Activated CD8-positive, alpha-beta memory T cell treated with anti-CD3 and anti-CD28 coated beads for 36 hours (primary cell): Measurements from ENCODE around the gene PPIL6. TPM values are rescaled to one million over a fixed set of nuclear protein-coding genes. Genes with fewer than 3 reads are reported as not detected.
"Not testable (repeated sequence)": the region's sequence is repeated elsewhere in the genome, so short reads cannot be mapped to it uniquely, and the experiment has no call there.

Experiments
- CTCF ChIA-PET: fragments of 350-600 bp; sonication (Branson Sonifier 250); formaldehyde crosslinking; loops from one replicate; lab custom pipeline; 2021; ENCODE audit warnings: antibody characterized with exemption; lab: Charles Lee
- POLR2A ChIA-PET: fragments of 350-600 bp; sonication (Branson Sonifier 250); formaldehyde crosslinking; loops from one replicate; lab custom pipeline; 2021; ENCODE audit warnings: antibody characterized with exemption; lab: Charles Lee
- total RNA-seq, 2 experiments: library from RNA; stranded (reverse); gene quantifications; one replicate each; pipeline ENCODE4 v1.2.3, GENCODE V29; 2021

Gene PPIL6
- total RNA-seq, 2 experiments from 2014 or later = 0.17 to 0.36 TPM

- ChIA-PET POLR2A (no interaction called here), CTCF (interaction anchor here (0.8 to 1.2 kb wide), 2 partner anchors 13 to 15 kb away, joined by 3 to 4 read pairs; no protein-coding TSS in a partner anchor)
Observed at GRCh38 chr6:109471105-109471810, 30.8 kb upstream of the PPIL6 start.

GRCh38 chr6:109469591-109470189, 29.3 kb upstream of the PPIL6 start:
- CTCF ChIA-PET = interaction anchor here (1.0 kb wide), 1 partner anchor 25 kb away, joined by 6 read pairs; no protein-coding TSS in a partner anchor
- POLR2A ChIA-PET = no interaction called here

DNA sequence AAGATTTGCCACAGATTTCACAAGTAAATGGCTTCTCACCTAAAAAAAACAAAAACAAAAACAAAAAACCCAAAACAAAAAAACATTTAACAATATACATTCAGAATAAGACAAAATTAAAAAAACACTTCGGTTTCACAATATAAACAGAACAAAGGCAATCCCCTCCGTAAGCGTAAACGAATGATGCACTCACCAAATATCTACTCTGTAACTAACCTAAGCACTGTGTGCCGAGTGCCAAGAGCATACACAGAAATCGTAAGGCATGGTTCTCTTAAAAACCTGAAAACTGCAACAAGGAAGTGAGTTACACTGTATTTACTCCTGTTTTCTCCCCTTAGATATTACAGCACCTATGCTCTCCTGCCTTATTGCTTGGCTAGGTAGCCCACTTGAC, 27.3 kb upstream of the PPIL6 start:
- CTCF ChIA-PET = no interaction called here
- POLR2A ChIA-PET = no interaction called here

- ChIA-PET CTCF (no interaction called here), POLR2A (no interaction called here)
Observed at GRCh38 chr6:109466212-109466923, 25.9 kb upstream of the PPIL6 start.

- ChIA-PET POLR2A (no interaction called here), CTCF (no interaction called here)
Observed at GRCh38 chr6:109465772-109466171, 25.3 kb upstream of the PPIL6 start.

GRCh38 chr6:109461733-109462526, 21.5 kb upstream of the PPIL6 start:
- ChIA-PET POLR2A (no interaction called here), CTCF (no interaction called here)

- CTCF ChIA-PET, POLR2A ChIA-PET: not testable (repeated sequence)
Observed at GRCh38 chr6:109461205-109461604, 20.8 kb upstream of the PPIL6 start.

GRCh38 chr6:109460161-109460829, 19.9 kb upstream of the PPIL6 start:
- POLR2A ChIA-PET = no interaction called here
- CTCF ChIA-PET = interaction anchor here (0.6 to 1.4 kb wide), 2 partner anchors 18 to 903 kb away, joined by 3 read pairs; no protein-coding TSS in a partner anchor

DNA sequence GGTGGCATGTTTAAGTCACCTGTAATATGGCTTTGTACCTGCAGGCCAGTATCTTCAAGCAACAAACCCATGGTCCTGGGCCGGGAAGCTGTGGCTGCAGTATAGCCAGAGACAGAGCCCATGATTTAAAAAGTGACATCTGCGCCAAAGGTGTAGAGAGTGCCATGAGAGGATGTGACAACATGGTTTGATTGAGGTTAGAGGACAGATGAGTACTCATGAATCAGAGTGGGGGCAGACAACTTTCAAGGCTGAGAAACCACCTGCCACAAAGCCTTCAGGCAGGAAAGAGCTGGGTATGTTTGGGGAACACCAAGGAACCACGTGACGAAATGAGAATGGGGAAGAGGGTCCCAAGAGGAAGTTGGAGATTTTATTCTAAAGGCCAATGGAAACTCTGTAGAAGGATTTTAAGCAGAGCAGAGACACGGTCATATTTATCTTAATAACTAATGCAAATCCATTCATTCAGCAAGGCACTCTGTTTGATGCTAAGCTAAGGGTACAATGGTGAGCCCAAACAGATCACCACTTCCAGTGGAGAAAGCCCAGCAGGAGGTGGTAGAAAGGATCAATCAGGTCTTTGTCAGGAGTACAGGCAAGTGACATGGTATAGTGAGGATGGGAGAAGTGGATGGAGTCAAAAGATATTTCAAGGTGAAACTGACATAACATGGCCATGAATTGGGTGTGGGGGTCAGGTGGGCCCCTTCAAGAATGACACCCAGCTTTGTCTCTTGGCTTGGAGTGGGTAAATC, 18.5 kb upstream of the PPIL6 start:
- CTCF ChIA-PET = interaction anchor here (1.2 to 1.4 kb wide), 4 partner anchors 13 to 28 kb away, joined by 3 to 6 read pairs (median 6); partner anchors contain the start of genes PPIL6 and SMPD2
- POLR2A ChIA-PET = interaction anchor here (0.6 kb wide), 1 partner anchor 18 kb away, joined by 4 read pairs; the partner anchor contains the start of genes PPIL6 and SMPD2

DNA sequence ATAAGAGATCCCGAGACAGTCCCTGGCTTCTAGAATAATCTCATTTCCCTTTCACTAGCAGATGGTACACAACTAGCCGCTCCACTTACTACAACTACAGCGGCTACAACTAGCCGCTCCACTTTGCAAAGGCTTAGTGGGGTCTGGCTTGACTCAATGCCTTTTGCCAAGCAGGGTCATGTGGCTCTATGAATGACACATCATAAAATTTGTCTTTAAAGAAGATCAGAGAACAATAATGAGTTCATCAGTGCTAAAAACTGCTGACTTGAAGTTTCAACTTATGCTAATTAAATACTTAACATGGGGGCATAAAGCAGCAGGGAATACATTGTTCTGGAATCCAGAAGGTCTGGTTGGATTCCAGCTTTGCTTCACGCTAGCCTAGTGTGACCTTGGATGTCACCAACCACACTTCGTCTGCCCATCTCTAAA, 17.2 kb upstream of the PPIL6 start:
- CTCF ChIA-PET = interaction anchor here (0.5 to 1.3 kb wide), 3 partner anchors 13 to 74 kb away, joined by 3 to 4 read pairs (median 3); no protein-coding TSS in a partner anchor

GRCh38 chr6:109456710-109457561, 16.5 kb upstream of the PPIL6 start:
- ChIA-PET POLR2A (interaction anchor here (1.1 to 4.5 kb wide), 2 partner anchors 15 to 25 kb away, joined by 3 to 21 read pairs; partner anchors contain the start of gene ZBTB24), CTCF (interaction anchor here (0.5 to 4.0 kb wide), 5 partner anchors 14 to 74 kb away, joined by 3 to 23 read pairs (median 4); partner anchors contain the start of genes PPIL6, SMPD2 and ZBTB24)

More for the DNA sequence above, 17.2 kb upstream of the PPIL6 start:
- POLR2A ChIA-PET = interaction anchor here (0.7 to 4.5 kb wide), 2 partner anchors 16 to 24 kb away, joined by 8 to 21 read pairs; partner anchors contain the start of gene ZBTB24

- CTCF ChIA-PET = interaction anchor here (1.2 to 4.0 kb wide), 5 partner anchors 15 to 29 kb away, joined by 3 to 23 read pairs (median 4); partner anchors contain the start of genes PPIL6, SMPD2 and ZBTB24
Observed at GRCh38 chr6:109456111-109456583, 15.7 kb upstream of the PPIL6 start.

GRCh38 chr6:109455437-109456110, 15.1 kb upstream of the PPIL6 start, which contains the start of gene MICAL1:
MICAL1 (minus strand) TSS chr6:109455772; CDS start chr6:109454196, 1,576 bp downstream.
- CTCF ChIA-PET = interaction anchor here (0.5 to 4.0 kb wide), 6 partner anchors 14 to 603 kb away, joined by 3 to 23 read pairs (median 4); partner anchors contain the start of genes AK9, FIG4, PPIL6 and SMPD2
- POLR2A ChIA-PET = interaction anchor here (0.9 to 4.5 kb wide), 5 partner anchors 11 to 82 kb away, joined by 3 to 21 read pairs (median 5); partner anchors contain the start of genes CD164, PPIL6, SMPD2 and ZBTB24

More at GRCh38 chr6:109456111-109456583, 15.7 kb upstream of the PPIL6 start:
- POLR2A ChIA-PET = interaction anchor here (1.1 to 4.5 kb wide), 4 partner anchors 14 to 82 kb away, joined by 3 to 21 read pairs (median 4); partner anchors contain the start of genes PPIL6, SMPD2 and ZBTB24

DNA sequence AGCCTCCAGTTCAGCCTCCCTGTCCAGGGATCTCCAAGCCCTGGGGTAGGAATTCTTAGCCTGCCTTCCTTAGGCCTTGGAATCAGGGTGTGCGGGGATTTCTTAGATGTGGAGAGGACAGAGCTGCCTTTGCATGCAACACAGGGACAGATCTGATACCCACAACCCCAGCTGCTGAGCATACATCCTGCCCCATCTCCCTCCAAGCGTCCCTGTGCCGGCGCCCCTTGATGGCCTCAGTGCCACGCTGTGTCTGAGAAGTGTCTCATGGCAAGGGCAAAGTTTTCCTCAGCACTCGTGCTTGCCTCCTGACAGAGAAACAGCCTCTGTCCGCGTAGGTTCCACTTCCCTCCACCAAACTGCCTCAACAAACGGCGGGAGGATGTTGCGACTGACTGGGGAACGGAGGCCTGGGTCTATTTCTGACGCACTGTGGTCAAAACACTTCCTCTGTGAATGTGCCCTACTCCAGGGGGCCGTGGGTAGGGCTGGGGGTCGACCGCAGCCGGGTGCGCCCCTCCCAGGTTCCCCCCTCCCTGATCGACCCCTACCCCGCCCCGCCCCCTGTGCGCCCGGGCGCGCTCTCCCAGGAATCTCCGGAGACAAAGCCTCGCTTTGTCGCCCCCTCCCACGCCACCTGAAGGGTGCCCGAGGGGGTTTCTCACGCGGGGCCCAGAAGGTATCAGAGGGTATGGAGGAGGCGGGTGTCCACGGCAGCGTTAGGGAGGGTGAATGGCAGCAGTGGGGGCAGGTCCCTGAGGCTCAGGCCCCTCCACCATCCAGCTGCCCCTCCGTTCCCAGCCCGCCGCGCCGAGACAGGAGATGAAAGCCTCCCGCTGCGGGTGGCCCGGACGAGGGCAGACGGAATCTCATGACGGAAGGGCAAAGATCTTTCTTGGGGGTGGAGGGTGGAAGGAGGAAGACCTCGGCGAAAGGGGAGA, 14.3 kb upstream of the PPIL6 start:
- POLR2A ChIA-PET = interaction anchor here (0.9 to 4.5 kb wide), 7 partner anchors 11 to 81 kb away, joined by 3 to 21 read pairs (median 5); partner anchors contain the start of genes CD164, PPIL6, SMPD2 and ZBTB24
- CTCF ChIA-PET = interaction anchor here (0.5 to 4.0 kb wide), 6 partner anchors 10 to 604 kb away, joined by 3 to 23 read pairs (median 4); partner anchors contain the start of genes AK9, FIG4, PPIL6 and SMPD2
